Activated naive CD4-positive, alpha-beta T cell (primary cell): ENCODE results near the gene GPR15LG.
A peak's percentile ranks its signal among the peaks of the same experiment; 100 is the strongest.

Source experiments
- DNase-seq, 4 experiments: peaks; one replicate each; lab custom pipeline; 2025; lab: John Stamatoyannopoulos, UW

Gene GPR15LG

DNA sequence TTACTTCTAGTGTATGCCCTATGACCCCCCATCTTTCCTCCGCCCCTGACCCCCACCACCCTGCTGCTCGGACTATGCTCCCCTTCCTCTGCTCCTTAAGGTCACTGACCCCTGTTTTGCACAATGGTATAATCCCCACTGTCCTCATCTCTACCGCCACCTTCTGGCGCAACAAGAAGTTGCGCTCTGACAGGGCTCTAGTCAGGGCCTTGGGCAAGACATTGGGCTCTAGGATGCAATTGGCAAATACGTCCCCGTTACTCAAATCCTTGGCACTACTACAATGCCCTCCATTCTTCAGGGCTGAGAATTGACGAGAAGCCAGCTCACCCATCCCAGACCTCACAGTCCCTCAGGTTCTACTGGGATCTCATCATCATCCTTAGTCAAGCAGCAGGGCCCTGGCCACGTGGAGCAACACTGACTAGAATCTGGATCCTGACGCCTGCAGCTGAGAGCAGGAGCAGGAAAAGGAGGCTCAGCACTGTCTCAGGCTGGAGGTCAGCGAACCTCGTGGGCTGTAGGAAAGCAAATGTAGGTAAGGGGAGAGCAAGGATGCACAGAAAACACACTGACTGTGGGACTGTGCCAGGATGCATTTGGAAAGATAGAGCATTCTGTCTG, 41.1 kb downstream of the GPR15LG start:
- DNase-seq = peak in 1 of 4 experiments; percentile 8

DNA sequence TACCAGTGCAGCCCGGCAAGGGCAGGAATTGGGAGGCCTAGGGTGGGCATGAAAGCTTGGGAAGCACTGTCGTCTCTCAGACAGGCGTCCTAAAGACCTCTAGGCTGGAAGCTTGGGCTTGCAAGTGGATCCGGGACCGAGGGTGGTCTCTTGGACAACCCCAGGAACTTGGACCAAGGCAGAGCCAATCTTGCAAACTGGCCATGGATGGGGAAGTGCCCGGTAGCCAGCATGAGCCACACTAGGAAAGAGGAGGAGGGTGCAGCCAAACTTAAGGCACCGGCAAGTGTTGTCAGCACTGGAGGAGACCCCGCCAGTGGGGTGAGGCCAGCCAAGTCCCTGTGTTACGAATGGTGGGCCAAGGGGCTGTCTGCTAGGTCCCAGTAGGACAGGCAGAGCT, 43.2 kb downstream of the GPR15LG start:
- DNase-seq = no peak

DNA sequence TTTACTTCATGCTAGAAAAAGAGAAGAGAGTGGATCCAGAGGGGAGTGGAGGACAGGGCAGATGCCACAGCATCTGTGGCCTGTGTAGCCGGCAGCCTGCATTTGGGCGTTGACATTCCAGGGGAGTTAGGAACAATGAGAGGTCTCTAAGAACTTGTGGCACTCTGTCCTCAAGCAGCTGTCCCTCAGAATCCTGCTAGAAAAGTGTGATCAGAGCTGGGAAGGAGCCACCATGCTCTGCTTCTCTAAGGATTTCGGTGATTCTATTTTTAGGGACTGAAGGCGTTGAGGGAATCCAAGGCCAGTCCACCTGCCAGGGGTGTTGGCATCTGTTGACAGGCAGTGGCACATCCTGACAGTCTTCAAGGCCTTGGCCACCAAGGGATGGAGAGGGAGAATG, 44.1 kb downstream of the GPR15LG start:
- no peak for DNase-seq

DNA sequence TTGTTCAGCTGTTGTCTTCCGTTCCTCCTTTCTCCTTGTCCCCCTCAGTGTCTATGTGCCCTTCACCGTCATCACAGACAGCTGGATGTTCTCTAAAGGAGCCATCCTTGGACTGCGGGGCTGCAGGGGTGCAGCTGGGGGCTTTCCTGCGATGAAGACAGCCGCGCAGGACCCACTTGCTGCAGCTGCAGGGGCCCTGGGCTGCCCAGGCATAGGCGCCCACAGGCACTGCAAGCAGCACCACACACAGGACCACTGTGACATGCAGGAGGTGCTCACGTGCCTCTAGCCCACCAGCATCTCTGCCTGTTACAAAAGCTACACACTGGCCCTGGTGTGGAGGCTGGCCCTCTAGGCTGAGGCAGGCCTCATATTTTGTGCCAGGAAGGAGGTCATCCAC, 48.3 kb downstream of the GPR15LG start:
- DNase-seq = no peak

DNA sequence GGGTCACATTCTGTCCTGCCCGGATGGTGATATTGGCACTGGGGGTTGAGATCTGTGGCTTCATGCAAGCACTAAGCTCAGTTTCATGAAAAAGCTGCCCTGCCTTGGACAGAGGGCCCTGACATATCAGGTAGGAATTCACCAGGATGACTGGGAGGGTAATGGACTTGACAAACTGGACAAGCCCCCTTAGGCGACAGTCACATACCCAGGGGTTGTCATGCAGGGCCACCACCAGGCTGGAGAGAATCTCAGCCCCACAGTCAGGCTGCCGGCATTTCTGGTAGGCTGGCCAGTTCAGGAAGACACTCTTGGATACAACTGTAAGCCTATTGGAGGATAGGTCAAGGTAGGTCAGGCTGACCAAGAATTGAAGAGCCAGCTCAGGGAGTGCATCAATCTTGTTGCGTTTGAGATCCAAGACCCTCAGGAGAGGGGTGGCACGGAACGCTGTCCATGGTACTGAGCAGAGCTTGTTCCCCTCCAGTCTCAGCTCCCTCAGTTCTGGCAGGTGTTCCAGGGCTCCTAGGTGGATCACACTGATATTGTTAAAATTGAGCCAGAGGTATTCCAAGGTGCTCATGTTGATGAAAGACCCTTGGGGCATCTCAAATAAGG, 50.9 kb downstream of the GPR15LG start:
- no peak for DNase-seq

DNA sequence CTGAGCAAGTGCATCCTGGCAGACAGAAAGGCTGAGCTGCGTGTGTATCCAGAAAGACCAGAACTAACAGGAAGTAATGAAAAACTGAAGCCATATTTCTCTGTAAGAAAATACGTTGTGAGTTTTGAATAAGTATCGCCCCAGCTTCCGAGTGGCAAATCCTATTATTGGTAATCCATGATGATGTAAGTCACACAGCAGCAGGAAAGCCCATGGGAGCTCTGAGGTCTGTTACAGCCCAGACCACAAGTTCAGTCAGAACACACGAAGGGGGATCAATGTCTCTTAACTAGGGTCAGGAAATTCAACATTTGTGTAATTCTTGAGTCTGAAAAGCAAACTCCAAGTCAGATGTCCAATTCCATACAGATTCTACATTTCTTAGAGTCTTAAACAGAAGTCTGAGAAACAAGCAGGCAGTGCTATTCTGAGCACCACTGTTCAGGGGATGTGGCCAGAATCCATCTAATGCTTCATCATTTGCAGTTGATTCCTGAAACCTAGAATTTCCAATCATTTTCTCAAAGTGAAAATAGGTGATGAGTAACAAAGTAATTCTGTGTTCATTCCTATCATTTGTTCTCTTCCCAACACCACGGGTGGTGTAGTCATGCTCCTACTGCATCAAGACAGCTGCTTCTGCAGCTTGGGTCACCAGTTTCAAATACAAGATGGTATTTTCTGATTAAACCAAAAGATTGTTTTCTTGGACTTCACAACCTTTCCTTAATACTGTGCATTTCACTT, 52.0 kb downstream of the GPR15LG start, which contains the start of gene LRIT2:
Gene LRIT2 (minus strand): TSS at position 118 of the 747 bp plus-strand sequence. CDS start 24 bp downstream, at position 94.
- DNase-seq = no peak

DNA sequence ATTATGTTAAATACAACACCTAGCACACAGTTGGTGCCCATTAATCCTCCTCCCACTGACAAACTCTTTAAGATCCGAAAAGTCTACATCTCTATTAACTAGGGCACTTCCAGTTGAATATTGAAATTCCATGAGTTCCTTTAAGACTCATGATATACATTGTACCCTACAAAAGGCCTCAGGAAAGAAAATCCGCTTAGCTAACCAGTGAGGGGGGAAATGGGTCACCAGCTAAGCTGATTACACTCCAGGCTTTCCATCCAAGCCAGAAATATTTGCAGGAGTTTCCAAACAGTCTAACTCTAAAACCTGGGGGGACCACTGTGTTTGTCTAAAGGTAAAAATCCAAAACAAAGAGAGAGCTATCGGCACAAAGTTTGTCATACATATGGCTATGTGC, 53.0 kb downstream of the GPR15LG start:
- no peak for DNase-seq

DNA sequence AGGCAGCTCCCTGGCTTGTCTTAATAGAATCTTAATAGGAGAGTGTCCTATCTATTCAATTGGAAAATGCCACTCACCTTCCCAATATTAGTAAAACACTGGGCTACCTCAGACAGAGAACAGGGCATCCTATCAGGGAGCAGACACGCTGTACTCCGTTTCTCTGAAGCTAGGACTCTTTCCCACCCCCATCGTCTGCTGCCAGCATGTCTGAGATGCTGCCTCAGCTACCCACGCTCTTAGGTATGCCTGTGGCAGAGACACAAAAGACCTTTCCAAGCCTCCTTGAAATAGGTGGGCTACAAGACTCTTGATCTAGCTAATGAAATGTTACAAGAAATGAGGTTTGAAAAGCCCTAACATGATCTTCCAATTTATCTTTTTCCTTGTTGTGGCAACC, 54.2 kb downstream of the GPR15LG start:
- DNase-seq = no peak

DNA sequence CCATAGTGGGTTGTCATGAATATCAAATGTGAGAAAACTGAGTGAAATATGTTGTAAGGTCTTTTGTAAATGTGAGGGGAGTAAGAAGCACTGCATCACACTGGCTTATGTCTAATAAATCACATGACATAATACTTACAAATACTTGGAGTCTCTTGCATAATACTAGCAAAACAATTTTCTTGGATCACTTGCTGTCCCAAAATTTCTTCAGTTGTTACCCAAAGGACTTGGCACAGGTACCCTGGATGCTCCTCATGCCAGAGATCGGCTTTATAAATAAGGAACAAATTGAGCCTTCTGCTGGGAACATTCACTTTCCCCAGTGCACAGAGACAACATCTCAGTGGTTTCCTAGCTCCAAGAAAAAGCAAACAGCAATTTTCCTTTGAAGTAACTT, 56.8 kb downstream of the GPR15LG start:
- no peak for DNase-seq

DNA sequence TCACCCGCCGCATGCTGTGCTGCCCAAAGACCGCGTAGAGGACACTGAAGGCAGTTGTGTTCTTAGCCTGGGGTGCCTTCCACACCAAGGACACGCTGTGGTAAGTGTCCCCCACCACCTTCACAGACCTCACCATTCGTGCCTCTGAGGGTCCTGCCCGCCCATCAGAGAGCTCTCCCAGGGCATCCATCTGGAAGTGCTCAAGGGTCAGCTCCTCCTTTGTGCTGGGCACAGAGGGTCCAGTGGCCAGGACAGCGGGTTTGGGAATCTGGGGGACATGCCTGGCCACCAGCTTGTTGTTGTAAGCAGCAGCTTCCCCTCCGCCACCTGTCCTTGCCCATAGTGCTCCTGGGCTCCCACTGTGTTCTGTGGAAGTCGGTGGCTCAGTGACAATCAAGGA, 58.8 kb downstream of the GPR15LG start:
- no peak for DNase-seq

DNA sequence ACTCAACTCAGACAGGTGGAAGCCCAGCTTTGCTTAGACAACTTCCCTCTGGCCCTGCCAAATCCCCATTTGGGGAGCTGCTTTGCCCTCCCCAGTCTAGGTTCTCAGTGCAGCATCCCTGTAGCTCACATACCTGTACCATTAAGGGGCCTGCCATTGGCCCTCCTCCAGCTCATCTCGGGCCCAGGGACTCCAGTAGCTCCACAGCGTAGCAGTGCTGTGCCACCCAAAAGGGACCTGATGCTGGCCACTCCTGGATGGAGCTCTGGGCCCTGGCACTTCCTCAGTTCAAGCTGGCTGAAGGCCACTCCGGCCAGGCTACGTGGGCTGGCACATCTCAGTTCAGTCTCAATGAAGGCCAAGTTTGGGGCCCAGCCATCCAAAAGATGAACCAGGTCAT, 60.3 kb downstream of the GPR15LG start:
- DNase-seq = no peak

DNA sequence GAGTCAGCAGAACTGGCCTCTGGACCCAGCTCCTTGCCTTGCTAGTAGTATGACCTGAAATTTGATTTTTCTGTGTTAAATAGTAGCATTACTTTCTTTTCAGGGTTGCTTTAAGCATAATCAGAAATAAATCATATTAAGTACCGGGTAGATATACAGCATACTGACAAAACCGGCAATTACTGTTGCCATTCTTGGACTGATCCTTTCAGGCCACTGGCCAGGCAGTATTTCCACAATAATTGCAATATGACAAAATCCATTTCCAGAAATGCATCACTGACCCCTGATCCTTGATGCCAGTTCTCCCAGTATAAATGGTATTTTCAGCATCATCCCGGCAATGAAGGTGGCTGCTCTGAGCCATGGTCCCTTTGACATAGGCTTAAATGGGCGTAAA, 60.9 kb downstream of the GPR15LG start:
- no peak for DNase-seq
